Esophagus squamous epithelium (tissue), 4 donors: Measurements from ENCODE around the gene STX12.

Experiments
- POLR2A ChIP-seq, 4 donors: fragments of 450-650 bp; IDR thresholded peaks; one replicate each; pipeline ENCODE4 v1.6.1; 2017; ENCODE audit warnings: antibody characterized with exemption in 4 of 4, mild to moderate bottlenecking in 4 of 4, moderate library complexity in 3 of 4
- TF ChIP-seq, protein P1 (sequence below), 6 experiments: fragments of 450-650 bp in 4 of 6; fragments of 200-600 bp in 2 of 6; sonication (generic) in 2 of 6; IDR thresholded peaks; one replicate each; pipeline ENCODE4 v1.5.1; 2016 to 2019; ENCODE audit warnings: antibody characterized with exemption in 6 of 6, mild to moderate bottlenecking in 4 of 6, moderate library complexity in 4 of 6

DNA sequence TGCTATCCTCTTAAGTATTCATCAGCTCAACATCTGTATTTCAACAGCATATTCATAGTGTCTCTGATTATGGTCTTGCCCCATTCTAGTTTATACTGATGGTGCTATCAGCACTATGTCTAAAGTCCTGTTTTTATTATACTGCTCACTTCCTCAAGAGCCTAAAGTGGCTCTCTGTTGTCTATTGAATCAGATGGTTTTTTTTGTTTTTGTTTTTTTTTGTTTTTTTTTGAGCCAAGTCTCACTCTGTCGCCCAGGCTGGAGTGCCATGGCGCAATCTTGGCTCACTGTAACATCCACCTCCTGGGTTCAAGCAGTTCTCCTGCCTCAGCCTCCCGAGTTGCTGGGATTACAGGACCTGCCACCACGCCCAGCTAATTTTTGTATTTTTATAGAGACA, 6.1 kb downstream of the STX12 start:
- TF ChIP-seq, protein P1, sequence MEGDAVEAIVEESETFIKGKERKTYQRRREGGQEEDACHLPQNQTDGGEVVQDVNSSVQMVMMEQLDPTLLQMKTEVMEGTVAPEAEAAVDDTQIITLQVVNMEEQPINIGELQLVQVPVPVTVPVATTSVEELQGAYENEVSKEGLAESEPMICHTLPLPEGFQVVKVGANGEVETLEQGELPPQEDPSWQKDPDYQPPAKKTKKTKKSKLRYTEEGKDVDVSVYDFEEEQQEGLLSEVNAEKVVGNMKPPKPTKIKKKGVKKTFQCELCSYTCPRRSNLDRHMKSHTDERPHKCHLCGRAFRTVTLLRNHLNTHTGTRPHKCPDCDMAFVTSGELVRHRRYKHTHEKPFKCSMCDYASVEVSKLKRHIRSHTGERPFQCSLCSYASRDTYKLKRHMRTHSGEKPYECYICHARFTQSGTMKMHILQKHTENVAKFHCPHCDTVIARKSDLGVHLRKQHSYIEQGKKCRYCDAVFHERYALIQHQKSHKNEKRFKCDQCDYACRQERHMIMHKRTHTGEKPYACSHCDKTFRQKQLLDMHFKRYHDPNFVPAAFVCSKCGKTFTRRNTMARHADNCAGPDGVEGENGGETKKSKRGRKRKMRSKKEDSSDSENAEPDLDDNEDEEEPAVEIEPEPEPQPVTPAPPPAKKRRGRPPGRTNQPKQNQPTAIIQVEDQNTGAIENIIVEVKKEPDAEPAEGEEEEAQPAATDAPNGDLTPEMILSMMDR (IDR thresholded peaks at IDR 0.05) = no peak
- no peak for TF ChIP-seq POLR2A (IDR thresholded peaks at IDR 0.05)
